ENCODE data around the gene CLINT1. TPM values are rescaled to one million over a fixed set of nuclear protein-coding genes. Genes with fewer than 3 reads are reported as not detected.
A peak's percentile ranks its signal among the peaks of the same experiment; 100 is the strongest.

The CLINT1 gene
- total RNA-seq, 1 experiment from 2014 or later = 69.2 TPM

GRCh38 chr5:157870837-157871834, 12.2 kb upstream of the CLINT1 start:
- DNase-seq (ENCODE audit: low read depth, low spot score) (peak; percentile 55), ATAC-seq (peak; percentile 32; the same call in 1 of the 2 replicates)
- Histone ChIP-seq H2AFZ (ENCODE audit: low read depth, low read length, poor library complexity, severe bottlenecking) (no peak overlapping the region), H3K79me2 (ENCODE audit: insufficient read depth, low read length) (no peaks in the 10 kb centered on the region), H3K4me3 (replicated peaks in 1 of 2; ENCODE audit: low read depth in 1 of 2, low read length in 2 of 2) (no peak overlapping the region), H3K4me1 (ENCODE audit: control insufficient read depth in 1 of 2, insufficient read depth in 2 of 2, low read length in 2 of 2) (peaks cover 2 to 13% of the 10 kb centered on the region in 2 experiments; a peak in 3 of 4 replicates), H3K9me3 (ENCODE audit: control insufficient read depth in 1 of 2, insufficient read depth in 1 of 2, low read depth in 1 of 2, low read length in 2 of 2) (no peaks in the 10 kb centered on the region), H3K9me2 (ENCODE audit: insufficient read depth) (peaks cover 3% of the 10 kb centered on the region; the same call in 1 of the 2 replicates), H4K20me1 (ENCODE audit: insufficient read depth) (no peaks in the 10 kb centered on the region), H3K27ac (ENCODE audit: low read depth, low read length) (no peak overlapping the region), H3K4me2 (ENCODE audit: low read length) (peak overlapping the region; percentile 16; the same call in 1 of the 2 replicates), H3K36me3 (ENCODE audit: control insufficient read depth in 1 of 2, insufficient read depth in 2 of 2, low read length in 2 of 2) (no peaks in the 10 kb centered on the region), H3K27me3 (ENCODE audit: insufficient read depth, low read length) (no peaks in the 10 kb centered on the region), H3K9ac (ENCODE audit: low read length) (no peak overlapping the region)
- intact Hi-C loops (cut with micrococcal nuclease) = no loop called here
- RAD21 ChIA-PET (ENCODE audit: low non-redundant PET in 1 of 2, low total read pairs in 2 of 2, uncharacterized antibody in 2 of 2, unreplicated experiment in 2 of 2) = no interaction called here
- POLR2A ChIA-PET = no interaction called here
- CTCF ChIA-PET = interaction anchor here (1.2 kb wide), 1 partner anchor 12 kb away, joined by 3 read pairs; the partner anchor contains the start of gene CLINT1
- BruUV-seq (replicated peaks) = no TSS peak
- TF ChIP-seq SRF (IDR thresholded peaks at IDR 0.05; ENCODE audit: low read depth) = no peak
- no peak for TF ChIP-seq EZH2 (IDR thresholded peaks at IDR 0.05)
- TF ChIP-seq EZH2phosphoT487 (IDR thresholded peaks at IDR 0.05; ENCODE audit: borderline replicate concordance) = no peak
- TF ChIP-seq TCF7L2 (IDR thresholded peaks at IDR 0.05; ENCODE audit: borderline replicate concordance, extremely low read depth, insufficient read depth, insufficient read length) = no peak
- TF ChIP-seq YY1 (IDR thresholded peaks at IDR 0.05; ENCODE audit: extremely low read depth, insufficient replicate concordance, low read depth, low read length) = no peak
- peak; percentile 52 for TF ChIP-seq SP1 (IDR thresholded peaks at IDR 0.05; ENCODE audit: low read depth)
- TF ChIP-seq CBX3 (IDR thresholded peaks at IDR 0.05; ENCODE audit: low read depth) = peak; percentile 81
- TF ChIP-seq CTCF (IDR thresholded peaks at IDR 0.05 in 2 of 3, conservative IDR thresholded peaks at IDR 0.05 in 1 of 3; ENCODE audit: borderline replicate concordance in 1 of 3, insufficient read depth in 1 of 3, low read depth in 2 of 3, low read length in 2 of 3) = peak in 1 of 3 experiments; percentile 31; a peak in 2 of 6 replicates
- TF ChIP-seq ZBTB33 (IDR thresholded peaks at IDR 0.05; ENCODE audit: extremely low read depth, insufficient replicate concordance, low read length) = no peak
- no peak for TF ChIP-seq ZFX (IDR thresholded peaks at IDR 0.05)
- TF ChIP-seq MAX (IDR thresholded peaks at IDR 0.05) = 0 out of 2 replicates have a peak, but pooled peaks have one; percentile 23
- TF ChIP-seq REST (IDR thresholded peaks at IDR 0.05; ENCODE audit: low read depth) = no peak
- TF ChIP-seq CEBPB (IDR thresholded peaks at IDR 0.05; ENCODE audit: low read depth) = peak; percentile 93
- no peak for TF ChIP-seq ELF1 (IDR thresholded peaks at IDR 0.05; ENCODE audit: borderline replicate concordance, low read depth)
- TF ChIP-seq RAD21 (IDR thresholded peaks at IDR 0.05; ENCODE audit: low read depth) = no peak
- TF ChIP-seq POLR2AphosphoS5 (IDR thresholded peaks at IDR 0.05; ENCODE audit: low read depth, low read length) = no peak
- no peak for TF ChIP-seq EGR1 (IDR thresholded peaks at IDR 0.05; ENCODE audit: low read depth)
- TF ChIP-seq FOSL1 (IDR thresholded peaks at IDR 0.05; ENCODE audit: low read depth) = peak; percentile 40; the same call in 1 of the 2 replicates

Data from HCT116 (cell line).